Measurements from ENCODE around the gene CIC.

The CIC gene

GRCh38 chr19:42290136-42290522 is 21.1 kb downstream of the CIC start:
- DNase-seq: no peak

DNA sequence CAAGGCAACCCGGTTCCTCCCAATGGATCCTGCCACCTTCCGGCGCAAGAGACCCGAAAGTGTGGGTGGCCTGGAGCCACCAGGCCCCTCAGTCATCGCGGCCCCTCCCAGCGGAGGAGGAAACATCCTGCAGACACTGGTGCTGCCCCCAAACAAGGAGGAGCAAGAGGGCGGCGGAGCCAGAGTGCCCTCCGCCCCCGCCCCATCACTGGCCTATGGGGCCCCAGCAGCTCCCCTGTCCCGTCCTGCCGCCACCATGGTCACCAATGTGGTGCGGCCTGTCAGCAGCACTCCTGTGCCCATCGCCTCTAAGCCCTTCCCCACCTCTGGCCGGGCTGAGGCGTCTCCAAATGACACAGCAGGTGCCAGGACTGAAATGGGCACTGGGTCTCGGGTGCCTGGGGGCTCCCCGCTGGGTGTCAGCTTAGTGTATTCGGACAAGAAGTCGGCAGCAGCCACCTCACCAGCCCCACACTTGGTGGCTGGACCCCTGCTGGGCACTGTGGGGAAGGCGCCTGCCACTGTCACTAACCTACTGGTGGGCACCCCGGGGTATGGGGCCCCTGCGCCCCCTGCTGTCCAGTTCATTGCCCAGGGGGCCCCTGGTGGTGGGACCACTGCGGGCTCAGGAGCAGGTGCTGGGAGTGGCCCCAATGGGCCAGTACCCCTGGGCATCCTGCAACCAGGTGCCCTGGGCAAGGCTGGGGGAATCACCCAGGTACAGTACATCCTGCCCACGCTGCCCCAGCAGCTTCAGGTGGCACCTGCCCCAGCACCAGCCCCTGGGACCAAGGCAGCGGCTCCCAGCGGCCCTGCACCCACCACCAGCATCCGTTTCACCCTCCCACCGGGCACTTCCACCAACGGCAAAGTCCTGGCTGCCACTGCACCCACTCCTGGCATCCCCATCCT is 21.7 kb downstream of the CIC start:
- DNase-seq: peak; percentile 70

- DNase-seq: no peak
Observed at GRCh38 chr19:42291435-42291810, 22.4 kb downstream of the CIC start.

- no peak for DNase-seq
Observed at GRCh38 chr19:42292042-42292960, 23.2 kb downstream of the CIC start.

DNA sequence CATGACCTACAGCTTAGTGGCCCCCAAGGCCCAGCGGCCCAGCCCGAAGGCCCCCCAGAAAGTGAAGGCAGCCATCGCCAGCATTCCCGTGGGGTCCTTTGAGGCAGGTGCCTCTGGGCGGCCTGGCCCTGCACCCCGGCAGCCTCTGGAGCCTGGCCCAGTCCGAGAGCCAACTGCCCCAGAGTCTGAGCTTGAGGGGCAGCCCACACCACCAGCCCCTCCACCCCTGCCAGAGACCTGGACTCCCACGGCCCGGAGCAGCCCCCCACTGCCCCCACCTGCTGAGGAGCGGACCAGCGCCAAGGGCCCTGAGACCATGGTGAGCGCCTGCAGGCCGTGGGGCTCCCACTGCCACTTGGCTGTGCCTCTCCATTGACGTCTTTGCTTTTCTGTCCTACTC is 23.9 kb downstream of the CIC start:
- no peak for DNase-seq

- DNase-seq: no peak
Observed at GRCh38 chr19:42293540-42293939, 24.5 kb downstream of the CIC start.

GRCh38 chr19:42293948-42294347 is 24.9 kb downstream of the CIC start:
- no peak for DNase-seq

- DNase-seq: no peak
Observed at GRCh38 chr19:42294471-42295137, 25.6 kb downstream of the CIC start.

- no peak for DNase-seq
Observed at GRCh38 chr19:42295342-42295741, 26.3 kb downstream of the CIC start.

DNA sequence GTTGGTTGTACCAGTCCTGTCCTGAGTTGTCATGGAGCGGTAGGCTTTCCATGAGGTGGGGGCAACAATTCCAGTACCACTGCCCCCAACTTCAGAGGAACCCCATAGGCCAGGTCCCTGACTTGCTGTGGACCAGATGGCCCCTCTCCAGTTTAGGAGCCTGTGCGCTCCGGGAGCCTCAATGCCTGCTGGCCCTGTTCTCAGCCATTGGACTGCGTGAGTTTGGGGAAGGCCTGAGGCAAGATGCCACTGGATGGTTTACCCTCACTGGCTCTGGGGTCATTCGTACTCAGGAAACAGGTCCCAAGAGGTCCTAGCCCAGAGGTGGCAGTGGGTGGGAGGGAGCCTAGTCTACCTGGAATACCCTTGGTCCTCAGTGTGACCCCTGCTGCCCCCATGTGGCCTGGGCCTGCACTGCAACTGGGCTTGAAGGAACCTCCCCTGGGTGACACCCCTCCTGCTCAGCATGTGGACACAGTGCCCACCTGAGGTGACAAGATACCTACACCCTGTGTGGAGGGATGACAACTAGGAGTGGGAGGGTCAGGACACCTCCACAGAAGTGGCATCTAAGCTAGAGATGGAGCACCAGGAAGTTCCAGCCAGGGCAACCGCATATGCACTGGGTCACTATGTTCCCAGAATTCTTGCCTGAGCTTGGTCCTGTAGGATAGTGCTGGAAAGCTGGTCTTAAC is 26.9 kb downstream of the CIC start:
- DNase-seq: peak; percentile 89

DNA sequence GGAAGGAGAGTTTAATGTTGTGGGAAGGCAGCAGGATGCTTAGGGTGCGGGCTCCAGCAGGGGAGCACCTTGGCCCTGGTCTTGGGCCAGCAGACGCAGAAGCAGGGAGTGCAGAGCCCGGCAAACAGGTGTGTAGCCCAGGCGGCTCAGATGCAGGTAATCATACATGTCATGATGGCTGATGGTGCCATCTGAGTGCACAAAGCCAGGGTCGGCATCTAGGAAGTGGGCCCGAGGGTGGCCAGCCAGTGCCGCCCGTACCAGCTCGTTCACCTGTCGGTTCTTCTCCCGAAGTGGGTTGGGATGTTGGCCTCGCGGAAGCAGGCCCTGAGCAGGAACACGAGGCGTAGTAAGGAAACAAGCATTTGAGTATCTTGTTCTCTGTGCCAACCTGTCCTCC is 28.0 kb downstream of the CIC start:
- no peak for DNase-seq

DNA sequence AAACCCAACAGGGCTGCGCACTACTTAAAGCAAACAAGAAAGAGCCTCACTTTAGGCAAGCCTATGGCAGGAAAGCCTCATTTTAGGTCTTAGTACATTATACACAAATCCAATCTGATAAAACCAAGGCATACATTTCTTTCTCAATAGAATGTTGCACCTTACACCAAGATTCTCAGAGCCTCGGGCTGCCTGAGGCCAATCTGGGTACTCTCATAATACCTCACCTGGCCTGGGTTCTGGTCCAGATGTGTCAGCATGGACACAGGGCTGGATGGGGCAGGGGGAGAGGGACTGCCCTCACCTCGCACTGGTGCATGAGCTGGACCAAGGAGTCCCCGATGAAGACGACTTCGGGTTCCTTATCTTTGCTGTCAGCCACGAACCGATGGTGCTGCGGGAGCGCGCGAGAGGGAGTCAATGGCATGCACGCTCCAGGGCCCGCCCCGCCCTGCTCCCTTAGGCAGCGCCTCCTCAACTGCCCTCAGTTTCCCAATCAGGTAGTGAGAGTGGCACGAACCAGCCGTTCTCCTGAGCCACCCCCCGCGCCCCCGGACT is 32.7 kb downstream of the CIC start, which contains the start of gene PRR19:
TSS of gene PRR19 (plus strand) at position 487 of the 558 bp plus-strand sequence. CDS start 7,453 bp downstream, outside the sequence.
- DNase-seq: no peak

- no peak for DNase-seq
Observed at GRCh38 chr19:42303101-42303464, 34.0 kb downstream of the CIC start.

- no peak for DNase-seq
Observed at GRCh38 chr19:42303876-42304275, 34.8 kb downstream of the CIC start.

DNA sequence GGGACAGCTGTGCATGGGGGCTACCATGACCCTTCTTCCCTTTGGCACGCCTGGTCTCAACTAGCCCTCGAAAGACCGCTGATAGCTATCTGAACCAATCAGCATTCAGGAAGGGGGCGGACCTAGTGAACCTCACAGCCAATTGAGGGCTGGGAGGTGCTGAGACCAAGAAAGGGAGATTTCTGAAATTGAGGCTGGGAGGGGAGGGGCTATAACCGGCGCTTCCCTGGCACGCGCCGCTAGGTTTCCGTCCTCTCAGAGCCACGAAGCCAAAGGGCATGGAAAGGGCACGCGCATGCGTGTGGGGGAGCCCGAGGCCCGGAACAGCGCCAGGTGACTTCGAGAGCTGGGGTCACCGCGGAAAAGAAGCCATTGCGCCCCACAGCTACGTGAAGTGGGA is 37.6 kb downstream of the CIC start:
- peak; percentile 41 for DNase-seq

DNA sequence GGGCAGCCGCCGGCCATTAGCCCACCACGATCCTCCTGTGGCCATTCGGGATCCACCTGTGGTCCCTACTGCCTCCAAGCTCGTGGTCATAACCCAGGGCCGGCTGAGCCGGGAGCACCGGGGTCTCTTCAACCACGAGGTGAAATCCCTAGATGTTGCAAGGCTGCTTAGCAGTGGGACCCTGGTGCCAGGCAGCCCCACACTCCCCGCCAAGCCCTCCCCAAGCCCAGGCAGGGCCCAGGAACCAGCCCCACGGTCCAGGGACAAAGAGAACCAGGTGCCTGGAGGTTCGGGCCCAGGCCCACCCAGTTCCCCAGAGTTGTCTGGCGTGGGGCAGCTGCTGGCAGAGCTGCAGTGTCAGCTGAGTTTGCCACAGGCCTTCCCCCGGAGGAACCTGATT is 40.6 kb downstream of the CIC start:
- DNase-seq: no peak

- no peak for DNase-seq
Observed at GRCh38 chr19:42311657-42312056, 42.6 kb downstream of the CIC start.

DNA sequence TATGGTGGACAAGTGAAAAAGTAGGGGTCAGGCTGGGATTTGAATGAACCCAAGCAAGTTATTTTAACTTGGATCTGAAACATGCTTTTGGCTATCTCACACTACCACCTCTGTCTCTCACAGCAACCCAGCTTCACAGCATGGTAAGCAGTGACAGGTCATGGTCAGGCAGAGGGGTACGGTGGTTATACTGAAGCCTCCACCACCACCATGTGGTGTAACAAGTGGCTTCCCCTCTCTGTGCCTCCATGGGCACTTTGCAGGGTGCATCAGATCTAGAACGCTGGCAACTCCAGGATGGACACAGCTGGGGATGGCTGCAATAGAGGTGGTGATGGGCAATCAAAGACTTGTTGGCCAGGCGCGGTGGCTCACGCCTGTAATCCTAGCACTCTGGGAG is 43.3 kb downstream of the CIC start:
- no peak for DNase-seq

DNA sequence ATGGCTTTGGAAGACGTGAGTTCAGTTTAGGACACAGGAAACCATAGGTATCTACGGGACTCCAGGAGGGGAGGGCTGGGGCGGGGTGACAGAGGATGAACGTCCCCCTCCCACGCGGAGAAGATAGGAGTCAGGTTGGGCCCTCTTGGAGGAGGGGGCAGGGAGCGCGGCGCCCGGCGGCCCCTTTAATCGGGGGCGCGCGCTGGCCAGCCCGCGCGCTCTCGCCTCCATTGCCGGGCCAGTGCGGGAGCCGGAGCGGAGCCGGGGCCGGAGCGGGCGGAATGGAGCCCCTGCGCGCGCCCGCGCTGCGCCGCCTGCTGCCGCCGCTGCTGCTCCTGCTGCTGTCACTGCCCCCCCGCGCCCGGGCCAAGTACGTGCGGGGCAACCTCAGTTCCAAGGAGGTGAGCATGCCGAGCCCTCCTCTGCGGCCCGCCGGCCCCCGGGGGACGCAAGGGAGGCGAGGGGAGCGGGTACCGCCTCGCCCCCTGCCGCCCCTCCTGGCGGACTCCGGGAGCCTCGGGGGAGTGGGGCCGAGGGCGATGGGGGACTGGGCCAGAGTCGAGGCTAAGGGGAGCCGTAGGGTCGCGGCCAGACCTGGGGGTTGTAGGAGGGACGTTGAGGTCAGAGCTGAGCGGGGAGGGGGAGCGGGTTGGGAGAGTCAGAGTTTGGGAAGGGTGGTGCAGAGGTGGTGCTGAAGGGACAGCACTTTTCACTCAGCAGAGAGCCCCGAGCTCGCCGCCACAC is 44.2 kb downstream of the CIC start, which contains the start of gene TMEM145:
TSS of gene TMEM145 (plus strand) at position 214 of the 744 bp plus-strand sequence. CDS start at position 282, 68 bp downstream.
- DNase-seq: peak; percentile 31

- no peak for DNase-seq
Observed at GRCh38 chr19:42313840-42314755, 45.0 kb downstream of the CIC start.

All from CD4-positive, alpha-beta T cell treated with Interleukin-21 for 1 hour (primary cell).